Dedifferentiated amniotic fluid mesenchymal stem cell (primary cell): ENCODE data around the gene ZMYM4.

Experiments
- DNase-seq: peaks from one replicate; pipeline ENCODE4 v3.0.0-alpha.2; 2016; ENCODE audit errors: extremely low spot score

ZMYM4 gene

GRCh38 chr1:35406103-35406502, 137.6 kb downstream of the ZMYM4 start:
- DNase-seq: no peak

DNA sequence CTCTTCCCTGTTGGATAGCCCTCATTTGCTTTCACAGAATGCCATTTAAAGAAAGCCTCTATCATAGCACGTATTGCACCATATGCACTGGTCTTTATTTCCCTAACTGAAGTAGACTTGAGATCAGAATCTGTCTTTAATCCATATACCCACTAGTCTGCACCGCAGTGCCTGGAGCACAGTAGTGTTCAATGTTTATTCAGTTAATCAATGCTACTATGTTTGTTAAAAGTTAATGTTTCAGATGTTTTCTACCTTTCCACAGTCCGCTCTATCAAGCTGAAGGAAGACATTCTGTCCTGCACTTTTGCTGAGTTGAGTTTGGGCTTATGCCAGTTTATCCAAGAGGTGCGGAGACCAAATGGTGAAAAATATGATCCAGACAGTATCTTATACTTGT, 139.2 kb downstream of the ZMYM4 start:
- no peak for DNase-seq

GRCh38 chr1:35408925-35409324, 140.4 kb downstream of the ZMYM4 start:
- DNase-seq: no peak

GRCh38 chr1:35426097-35426586, 157.6 kb downstream of the ZMYM4 start:
- DNase-seq: no peak

DNA sequence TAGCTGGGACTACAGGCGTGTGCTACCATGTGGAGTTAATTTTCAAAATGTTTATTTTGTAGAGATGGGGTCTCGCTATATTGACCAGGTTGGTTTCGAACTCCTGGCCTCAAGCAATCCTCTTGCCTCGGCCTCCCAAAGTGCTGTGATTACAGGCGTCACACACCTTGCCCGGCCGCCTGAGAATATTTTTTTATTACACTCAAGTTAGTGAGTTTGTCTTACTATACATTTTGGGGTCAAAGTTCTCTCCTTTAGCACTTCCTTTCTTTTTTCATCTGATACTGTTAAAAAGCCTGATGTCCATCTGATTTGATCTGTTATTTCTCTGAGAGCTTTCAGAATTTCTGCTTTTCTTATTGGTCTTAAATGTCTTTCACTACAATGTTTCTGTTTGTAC, 159.9 kb downstream of the ZMYM4 start:
- no peak for DNase-seq

DNA sequence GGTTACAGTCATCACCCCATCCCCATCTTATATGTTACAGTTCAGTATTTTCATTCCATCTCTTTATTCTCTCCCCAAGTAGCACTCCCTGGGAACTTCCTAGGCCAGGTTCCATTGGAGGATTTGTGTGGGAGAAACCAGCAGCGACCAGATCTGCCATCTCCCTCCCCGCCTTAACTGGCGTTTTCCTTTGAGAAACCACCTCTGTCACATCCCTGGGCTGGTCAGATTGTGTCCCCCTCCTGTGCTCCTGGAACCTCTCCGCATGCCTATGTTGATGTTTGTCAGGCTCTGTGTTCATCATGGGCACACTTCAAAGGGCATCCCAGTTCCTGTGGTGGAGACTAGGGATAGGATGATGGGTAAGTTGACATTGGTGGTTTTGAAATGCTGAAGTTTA, 162.3 kb downstream of the ZMYM4 start:
- no peak for DNase-seq

GRCh38 chr1:35431173-35431599, 162.7 kb downstream of the ZMYM4 start:
- no peak for DNase-seq

DNA sequence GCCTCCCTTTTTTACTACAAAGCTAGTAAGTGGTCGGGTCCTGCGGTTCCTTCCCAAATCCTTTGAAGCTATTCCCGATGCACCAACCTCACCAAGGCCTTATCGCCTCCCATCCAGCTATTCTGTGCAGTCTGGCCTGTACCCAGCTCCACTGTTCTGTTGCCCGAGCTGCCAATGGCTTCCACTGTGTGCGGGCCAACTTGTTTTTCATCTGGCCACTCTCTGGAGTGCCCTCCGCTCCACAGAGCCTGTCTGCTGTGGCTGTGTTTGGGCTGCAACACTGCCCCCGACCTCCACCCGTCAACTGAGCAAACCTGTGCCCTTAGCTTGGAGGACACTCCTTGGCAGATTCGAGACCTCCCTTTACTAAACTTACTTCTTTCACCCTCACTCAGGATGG, 163.7 kb downstream of the ZMYM4 start:
- DNase-seq: no peak

DNA sequence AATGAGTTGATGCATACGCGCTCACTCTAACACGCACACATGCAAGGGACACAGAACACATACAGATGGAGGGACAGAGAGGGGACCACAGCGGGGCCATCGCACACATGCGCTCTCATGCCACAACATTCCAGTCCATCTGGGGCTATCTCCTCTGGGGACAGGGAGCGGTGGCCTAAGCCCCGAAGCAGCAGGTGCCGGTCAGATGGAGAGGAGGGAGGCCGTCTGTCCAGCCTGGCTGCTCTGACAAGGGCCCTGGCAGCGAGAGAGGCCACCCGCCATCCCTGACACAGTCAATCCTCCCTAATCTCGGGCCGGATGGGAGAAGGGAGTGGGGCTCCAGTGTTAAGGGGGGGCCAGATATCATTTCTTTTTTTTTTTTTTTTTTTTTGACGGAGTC, 165.2 kb downstream of the ZMYM4 start:
- DNase-seq: no peak

- DNase-seq: no peak
Observed at GRCh38 chr1:35434703-35435102, 166.2 kb downstream of the ZMYM4 start.

DNA sequence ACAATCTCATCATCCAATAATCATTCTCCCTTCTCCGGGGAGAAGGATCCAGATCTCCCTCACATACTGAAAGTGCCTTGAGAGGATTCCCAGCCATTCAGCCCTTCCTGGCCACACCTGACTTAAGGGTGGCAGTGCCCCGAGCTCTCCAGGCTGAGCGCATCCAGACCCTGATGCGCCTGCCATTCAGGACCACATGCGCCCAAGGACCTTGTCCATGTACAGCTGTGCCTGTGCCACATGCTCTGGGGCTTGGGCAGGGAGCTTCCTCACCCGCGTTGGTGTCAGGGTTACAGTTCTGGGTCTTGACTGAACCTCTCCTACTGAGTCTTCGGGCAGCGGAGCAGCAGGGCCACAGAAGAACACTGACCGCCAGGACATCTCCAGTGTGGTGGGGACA, 167.6 kb downstream of the ZMYM4 start:
- no peak for DNase-seq

DNA sequence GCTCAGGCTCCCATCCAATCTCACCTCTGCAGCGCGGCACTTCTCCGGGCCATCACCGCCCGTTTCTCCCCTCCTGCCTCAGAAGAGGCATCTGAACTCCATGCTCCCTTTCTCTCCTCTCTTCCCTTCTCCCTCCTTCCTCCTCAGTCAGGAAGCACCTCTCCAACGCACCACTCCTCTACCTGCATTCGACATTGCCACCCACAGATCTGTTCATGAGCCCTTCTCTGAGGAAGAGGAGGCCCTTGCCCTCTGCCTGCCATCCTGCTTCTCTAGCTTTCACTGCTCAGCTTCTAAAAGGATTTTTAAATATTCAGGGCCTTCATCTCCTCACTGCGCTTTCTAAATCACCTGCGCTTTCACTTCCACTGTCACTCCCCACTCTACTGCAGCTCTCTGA, 168.7 kb downstream of the ZMYM4 start:
- DNase-seq: no peak

DNA sequence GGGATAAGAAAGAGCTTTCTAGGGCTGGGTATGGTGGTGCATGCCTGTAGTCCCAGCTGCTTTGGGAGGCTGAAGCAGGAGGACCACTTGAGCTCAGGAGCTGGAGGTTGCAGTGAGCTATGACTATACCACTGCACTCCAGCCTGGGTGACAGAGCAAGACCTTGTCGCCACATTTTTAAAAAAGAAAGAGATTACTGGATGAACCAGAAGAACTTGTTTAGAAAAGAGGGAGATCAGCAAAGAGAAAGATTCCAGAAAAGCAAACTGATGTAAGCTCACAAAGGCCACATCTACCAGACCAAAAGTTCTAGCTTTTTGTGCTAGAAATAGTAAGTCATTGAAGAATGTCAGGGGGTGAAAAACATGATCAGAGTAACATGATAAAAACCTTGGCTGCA, 171.1 kb downstream of the ZMYM4 start:
- DNase-seq: no peak

DNA sequence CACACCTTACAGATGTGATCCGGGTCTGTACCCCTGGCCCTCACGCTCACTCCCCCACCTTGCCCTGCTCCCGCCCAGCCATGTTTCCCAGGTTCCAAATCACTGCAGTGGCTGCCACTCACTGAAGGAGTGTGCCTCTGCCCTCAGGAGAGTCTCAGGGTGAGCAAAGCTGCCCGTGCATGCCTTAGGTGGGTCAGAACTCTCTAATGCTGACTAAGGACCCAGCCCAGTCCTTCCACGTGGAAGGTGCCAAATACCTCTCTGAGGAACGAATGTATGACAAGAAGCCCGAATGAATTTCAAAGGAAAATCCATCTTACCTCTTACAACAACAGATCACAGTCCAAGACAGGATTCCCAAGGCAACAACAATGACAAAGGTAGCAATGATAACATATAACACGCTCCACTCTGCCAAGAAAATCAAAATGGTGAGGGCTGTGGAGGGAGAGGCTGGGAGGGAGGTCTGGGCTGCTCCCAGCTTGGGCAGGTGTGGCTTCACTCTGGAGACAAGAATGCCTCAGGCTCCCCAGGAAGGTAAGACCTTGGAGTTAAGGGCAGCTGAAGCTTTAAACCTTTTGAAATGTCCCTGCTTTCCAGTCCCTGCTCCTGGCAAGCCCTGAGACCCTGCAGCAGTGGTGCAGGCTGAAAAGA, 173.5 kb downstream of the ZMYM4 start:
- DNase-seq: no peak

GRCh38 chr1:35442734-35443133, 174.2 kb downstream of the ZMYM4 start:
- DNase-seq: no peak

- no peak for DNase-seq
Observed at GRCh38 chr1:35443768-35444518, 175.4 kb downstream of the ZMYM4 start.

GRCh38 chr1:35444519-35444774, 175.9 kb downstream of the ZMYM4 start:
- no peak for DNase-seq

DNA sequence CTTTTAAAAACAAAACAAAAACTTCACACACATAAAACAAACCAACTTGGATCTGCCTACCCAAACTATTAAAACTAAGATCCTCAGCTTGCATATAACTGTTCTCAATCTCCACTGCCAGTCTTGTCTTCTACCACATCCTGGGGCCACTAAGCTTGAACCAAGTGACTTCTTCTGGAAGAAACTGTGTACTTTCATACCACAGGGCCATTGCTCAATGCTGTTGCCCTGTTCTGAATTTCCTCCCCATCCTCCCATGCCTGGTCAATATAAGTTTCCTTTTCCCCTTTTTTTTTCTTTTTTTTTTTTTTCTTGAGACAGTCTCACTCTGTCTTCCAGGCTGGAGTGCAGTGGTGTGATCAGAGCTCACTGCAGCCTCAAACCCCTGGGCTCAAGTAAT, 178.8 kb downstream of the ZMYM4 start:
- no peak for DNase-seq

DNA sequence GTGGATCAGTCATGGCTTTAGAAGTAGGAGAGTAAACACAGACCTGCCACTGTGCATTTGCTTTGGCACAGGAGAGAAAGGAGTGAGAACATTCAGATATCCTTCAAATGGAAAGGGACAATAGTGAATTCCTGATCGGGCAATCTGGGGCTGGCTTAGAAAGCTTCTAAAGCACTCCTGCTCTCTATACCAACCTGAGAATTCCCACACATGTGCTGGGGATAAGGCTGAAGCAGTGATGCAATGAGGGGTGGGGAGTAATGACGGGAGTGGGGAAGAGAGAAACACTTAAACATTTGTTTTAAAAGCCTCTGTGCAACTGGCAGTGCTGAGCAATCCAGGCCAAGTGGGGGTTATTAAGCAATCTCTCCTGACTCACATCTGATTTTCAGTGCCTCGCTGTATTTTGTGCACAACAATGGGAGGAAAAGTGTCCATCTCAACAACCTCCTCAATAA, 179.9 kb downstream of the ZMYM4 start:
- DNase-seq: peak; percentile 66

DNA sequence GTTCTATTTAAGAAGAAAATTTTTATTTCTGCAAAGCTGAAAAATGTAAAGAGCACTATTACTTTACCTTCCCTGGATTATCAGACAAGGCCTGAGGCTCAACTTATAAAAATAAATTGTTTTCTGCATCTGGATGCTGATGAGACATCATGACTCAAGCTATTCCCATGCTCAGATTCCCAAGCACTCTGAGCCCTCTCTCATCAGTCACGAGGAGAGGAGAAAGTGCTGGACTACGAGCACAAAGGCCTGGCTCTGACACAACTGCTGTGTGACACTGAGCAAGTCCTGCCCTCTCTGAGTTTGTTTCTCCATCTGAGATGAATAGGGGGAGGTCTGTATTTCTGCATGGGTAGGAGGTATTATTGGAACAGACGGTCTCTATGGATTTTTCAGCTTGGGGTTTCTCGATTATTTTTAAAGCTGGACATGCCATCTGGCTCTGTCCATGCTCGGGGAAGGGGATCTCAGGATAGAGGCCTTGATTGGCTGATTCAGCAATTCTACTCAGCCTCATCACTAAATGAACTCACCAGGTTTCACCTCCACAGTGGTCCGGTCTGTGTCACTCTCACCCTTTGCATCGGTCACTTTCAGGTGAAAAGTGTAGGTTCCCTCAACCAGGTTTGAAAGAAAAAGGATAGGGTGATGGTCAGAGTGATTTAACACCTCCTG, 181.0 kb downstream of the ZMYM4 start:
- DNase-seq: peak; percentile 89

GRCh38 chr1:35451125-35451528, 182.6 kb downstream of the ZMYM4 start:
- DNase-seq: peak; percentile 83

DNA sequence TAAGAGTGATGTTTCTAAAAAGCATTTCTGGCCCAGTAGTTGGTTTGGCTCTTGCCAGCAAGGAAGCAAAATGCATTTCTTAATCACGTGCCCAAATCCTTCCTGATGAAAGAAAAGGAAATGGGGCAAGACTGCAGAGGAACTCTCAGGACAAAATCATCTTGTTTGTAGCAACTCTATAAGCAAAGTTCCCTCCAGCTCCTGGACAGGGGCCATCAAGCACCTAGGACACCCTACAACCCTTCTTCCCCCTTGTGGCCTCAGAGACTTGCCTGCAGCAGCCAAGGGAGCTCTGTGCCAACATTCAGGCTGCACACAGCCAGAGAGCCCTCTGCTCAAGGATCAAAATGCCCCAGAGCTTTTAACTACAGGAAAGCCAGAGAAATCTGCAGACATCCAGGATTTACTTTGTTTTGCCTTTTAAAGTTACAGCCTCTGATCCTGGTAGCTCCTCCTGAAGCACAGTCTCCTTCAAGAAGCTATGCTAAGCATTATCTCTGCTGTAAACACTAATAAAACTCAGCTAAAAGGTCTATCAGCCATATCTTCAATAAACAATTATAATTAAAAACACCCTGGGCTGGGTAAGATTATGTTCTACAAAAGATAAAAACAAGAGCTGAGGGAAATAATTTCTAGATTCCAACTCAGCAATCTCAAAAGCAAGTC, 183.7 kb downstream of the ZMYM4 start:
- DNase-seq: peak; percentile 91
